Parathyroid adenoma (tissue), 2 donors: Measurements from ENCODE around the gene PCBP3.

Experiments
- H2AFZ ChIP-seq: fragments of 300-600 bp; sonication (generic); one replicate; pipeline ENCODE4 v1.7.0; 2017; ENCODE audit warnings: antibody characterized with exemption, mild to moderate bottlenecking
- H3K27ac ChIP-seq: fragments of 300-600 bp; sonication (generic); one replicate; pipeline ENCODE4 v1.7.0; 2017
- H3K27me3 ChIP-seq: fragments of 300-600 bp; sonication (generic); one replicate; pipeline ENCODE4 v1.7.0; 2017; ENCODE audit warnings: low read length; ENCODE audit not compliant: control insufficient read depth, insufficient read depth
- H3K36me3 ChIP-seq: fragments of 300-600 bp; sonication (generic); one replicate; pipeline ENCODE4 v1.7.0; 2017; ENCODE audit warnings: low read length; ENCODE audit not compliant: control insufficient read depth, insufficient read depth
- H3K4me1 ChIP-seq: fragments of 300-600 bp; sonication (generic); one replicate; pipeline ENCODE4 v1.7.0; 2017; ENCODE audit warnings: control low read depth
- H3K4me2 ChIP-seq: fragments of 300-600 bp; sonication (generic); one replicate; pipeline ENCODE4 v1.7.0; 2017; ENCODE audit warnings: low read length
- H3K4me3 ChIP-seq: fragments of 300-600 bp; sonication (generic); one replicate; pipeline ENCODE4 v1.7.0; 2017; ENCODE audit warnings: low read depth, low read length
- H3K79me2 ChIP-seq: fragments of 300-600 bp; sonication (generic); one replicate; pipeline ENCODE4 v1.7.0; 2017; ENCODE audit warnings: control low read depth
- H3K9ac ChIP-seq: fragments of 300-600 bp; sonication (generic); one replicate; pipeline ENCODE4 v1.7.0; 2017; ENCODE audit warnings: mild to moderate bottlenecking
- H3K9me3 ChIP-seq: fragments of 300-600 bp; sonication (generic); one replicate; pipeline ENCODE4 v1.7.0; 2017; ENCODE audit warnings: low read length; ENCODE audit not compliant: control insufficient read depth
- TF ChIP-seq, protein P1 (sequence below): fragments of 300-600 bp; sonication (generic); IDR thresholded peaks from one replicate; pipeline ENCODE4 v1.7.0; 2017; ENCODE audit warnings: antibody characterized with exemption, mild to moderate bottlenecking
- donor health status: primary hyperparathyroidism.

The PCBP3 gene

DNA sequence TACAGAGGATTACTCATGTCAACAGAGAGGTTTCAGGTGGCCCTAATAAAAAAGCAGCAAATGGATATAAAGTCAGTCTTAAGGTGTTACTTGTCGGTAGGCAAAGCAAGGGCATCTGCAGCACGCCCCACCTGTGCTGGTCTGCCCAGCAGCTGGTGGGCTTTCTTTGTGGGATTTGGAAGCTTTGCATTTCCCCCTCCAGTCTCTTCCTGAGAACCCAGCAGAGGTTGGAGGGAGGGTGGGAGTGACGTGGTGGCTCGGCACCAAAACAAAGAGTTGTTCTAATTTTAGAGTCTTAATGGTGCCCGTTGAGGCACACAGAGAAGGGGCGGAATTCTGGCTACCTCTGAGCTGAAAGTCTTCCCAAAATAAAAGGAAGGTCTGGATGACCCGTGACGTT, 4.8 kb upstream of the PCBP3 start:
- Histone ChIP-seq H3K27me3 (no peaks in the 10 kb centered on the region), H3K9ac (no peak overlapping the region), H3K27ac (no peak overlapping the region), H3K4me1 (peaks cover 2% of the 10 kb centered on the region), H3K9me3 (no peaks in the 10 kb centered on the region), H3K79me2 (no peaks in the 10 kb centered on the region), H2AFZ (no peak overlapping the region), H3K4me3 (no peak overlapping the region), H3K4me2 (no peak overlapping the region), H3K36me3 (no peaks in the 10 kb centered on the region)
- TF ChIP-seq, protein P1, sequence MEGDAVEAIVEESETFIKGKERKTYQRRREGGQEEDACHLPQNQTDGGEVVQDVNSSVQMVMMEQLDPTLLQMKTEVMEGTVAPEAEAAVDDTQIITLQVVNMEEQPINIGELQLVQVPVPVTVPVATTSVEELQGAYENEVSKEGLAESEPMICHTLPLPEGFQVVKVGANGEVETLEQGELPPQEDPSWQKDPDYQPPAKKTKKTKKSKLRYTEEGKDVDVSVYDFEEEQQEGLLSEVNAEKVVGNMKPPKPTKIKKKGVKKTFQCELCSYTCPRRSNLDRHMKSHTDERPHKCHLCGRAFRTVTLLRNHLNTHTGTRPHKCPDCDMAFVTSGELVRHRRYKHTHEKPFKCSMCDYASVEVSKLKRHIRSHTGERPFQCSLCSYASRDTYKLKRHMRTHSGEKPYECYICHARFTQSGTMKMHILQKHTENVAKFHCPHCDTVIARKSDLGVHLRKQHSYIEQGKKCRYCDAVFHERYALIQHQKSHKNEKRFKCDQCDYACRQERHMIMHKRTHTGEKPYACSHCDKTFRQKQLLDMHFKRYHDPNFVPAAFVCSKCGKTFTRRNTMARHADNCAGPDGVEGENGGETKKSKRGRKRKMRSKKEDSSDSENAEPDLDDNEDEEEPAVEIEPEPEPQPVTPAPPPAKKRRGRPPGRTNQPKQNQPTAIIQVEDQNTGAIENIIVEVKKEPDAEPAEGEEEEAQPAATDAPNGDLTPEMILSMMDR, result no peak

DNA sequence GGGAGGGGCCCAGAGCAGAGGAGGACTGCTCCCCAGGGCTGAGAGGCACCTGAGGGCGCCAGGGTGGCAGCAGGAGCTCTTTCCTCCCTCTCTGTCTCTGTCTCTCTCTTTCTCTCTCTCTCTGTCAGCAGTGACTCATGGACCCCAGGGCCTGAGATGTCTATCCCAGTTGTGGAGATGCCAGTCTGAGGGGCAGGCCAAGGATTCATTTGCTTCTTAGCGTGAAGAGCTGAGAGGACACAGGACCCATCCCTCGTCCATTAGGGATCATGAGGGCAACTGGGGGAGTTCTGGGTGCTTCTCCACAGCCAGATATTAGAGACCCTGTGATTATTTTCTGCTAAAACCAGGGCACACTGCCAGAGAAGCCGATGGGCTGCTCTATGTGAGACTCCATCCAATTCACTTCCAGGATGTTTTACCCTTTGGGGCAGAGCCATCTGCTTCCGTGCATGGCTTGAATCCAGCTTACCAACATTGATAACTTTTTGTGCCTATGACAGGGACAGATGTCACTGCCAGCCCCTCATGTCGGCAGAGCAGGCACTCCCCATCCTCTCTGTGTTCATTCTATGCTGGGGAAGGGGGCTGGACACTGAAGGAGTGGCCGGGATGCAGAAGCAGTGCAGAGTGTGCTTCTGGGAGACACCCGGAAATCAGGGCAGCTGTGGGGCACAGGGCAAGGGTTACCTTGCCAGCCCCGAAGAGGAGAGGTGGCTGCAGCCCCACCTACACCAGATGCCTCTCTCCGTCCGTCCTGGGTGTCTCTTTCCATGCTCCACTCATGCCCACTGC, 4.1 kb upstream of the PCBP3 start:
- H3K79me2 ChIP-seq, result no peaks in the 10 kb centered on the region
- TF ChIP-seq, protein P1, result no peak
- H3K36me3 ChIP-seq, result no peaks in the 10 kb centered on the region
- H3K4me3 ChIP-seq, result no peak overlapping the region
- peaks cover 2% of the 10 kb centered on the region for H3K4me1 ChIP-seq
- H2AFZ ChIP-seq, result no peak overlapping the region
- H3K9me3 ChIP-seq, result no peaks in the 10 kb centered on the region
- H3K27ac ChIP-seq, result no peak overlapping the region
- H3K27me3 ChIP-seq, result no peaks in the 10 kb centered on the region
- no peak overlapping the region for H3K9ac ChIP-seq
- no peak overlapping the region for H3K4me2 ChIP-seq

DNA sequence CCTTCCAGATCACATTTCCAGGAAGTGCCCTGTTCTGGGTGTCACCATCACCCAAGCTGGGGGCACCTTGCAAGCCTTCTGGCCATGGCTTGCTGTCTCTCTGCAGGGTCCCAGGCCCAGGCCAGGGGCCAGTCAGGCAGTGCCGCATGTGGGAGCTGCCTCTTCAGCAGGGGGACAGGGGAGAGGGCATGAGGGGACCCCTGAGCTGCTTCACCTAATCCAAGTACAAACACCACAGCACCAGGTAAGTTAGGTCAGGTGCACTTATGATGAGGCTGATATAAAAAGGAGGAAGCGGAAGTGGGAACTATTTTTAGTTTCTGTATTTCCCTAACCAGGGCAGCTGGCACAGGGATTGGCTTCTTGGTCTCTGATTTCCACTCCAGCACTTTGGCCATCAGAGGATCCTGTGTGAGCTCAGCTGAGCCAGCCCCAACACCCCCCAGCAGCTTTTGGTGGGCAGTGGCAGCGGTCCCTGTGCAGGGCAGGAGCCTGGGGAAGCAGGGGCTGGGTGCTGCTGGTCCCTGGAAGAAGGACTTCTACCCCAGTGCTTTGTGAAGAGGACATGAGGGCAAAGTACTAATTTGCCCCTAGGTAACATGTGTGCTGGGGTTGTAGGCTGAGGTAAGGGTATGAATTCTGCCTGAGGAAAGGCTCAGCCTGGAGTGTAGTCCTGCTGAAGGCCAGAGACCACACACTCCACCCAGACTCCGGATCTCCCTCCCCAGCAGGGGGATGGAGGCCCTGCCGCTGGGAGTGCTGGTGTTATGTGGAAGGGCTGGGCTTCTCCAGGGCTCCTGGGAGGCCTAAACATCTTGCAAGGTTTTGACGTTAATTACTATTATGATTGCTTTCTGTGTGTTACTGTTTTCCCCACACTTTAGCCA, 3.3 kb upstream of the PCBP3 start:
- Histone ChIP-seq H3K4me3 (no peak overlapping the region), H3K27me3 (no peaks in the 10 kb centered on the region), H3K79me2 (no peaks in the 10 kb centered on the region), H3K4me1 (peaks cover 2% of the 10 kb centered on the region), H3K9ac (no peak overlapping the region), H3K36me3 (no peaks in the 10 kb centered on the region), H3K27ac (peak overlapping the region; percentile 75), H3K4me2 (no peak overlapping the region), H2AFZ (peak overlapping the region; percentile 78), H3K9me3 (no peaks in the 10 kb centered on the region)
- TF ChIP-seq, protein P1, result no peak

DNA sequence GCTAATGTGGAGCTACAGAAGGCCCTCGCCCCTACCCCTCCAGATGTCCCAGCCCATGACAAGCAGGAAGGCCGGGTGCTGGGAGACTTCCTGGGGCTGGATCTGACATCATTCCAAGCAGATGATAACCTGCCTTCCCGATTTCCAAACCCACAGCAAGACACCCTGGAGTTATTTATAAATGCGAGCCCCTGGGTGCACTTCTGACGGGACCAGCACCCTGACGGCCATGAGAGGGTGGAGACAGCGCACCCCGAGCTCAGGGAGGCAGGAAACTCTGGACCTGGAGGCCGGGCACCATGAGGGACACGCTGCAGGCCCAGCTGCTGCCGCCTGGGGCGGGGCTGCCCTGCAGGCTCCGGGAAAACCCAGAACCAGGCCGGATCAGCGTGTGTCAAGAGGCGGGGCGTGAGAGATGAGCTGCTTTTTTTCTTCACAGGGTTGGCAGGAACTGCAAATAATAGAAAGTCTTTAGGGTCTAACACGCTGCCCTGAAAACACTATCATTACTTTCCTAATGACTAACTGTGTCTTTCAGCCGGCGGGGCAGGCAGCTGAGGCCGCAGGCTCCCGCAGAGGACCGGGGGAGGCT, 2.5 kb upstream of the PCBP3 start:
- TF ChIP-seq, protein P1, result peak; percentile 34
- no peaks in the 10 kb centered on the region for H3K27me3 ChIP-seq
- H3K4me1 ChIP-seq, result peaks cover 2% of the 10 kb centered on the region
- no peak overlapping the region for H3K4me3 ChIP-seq
- H3K79me2 ChIP-seq, result no peaks in the 10 kb centered on the region
- H3K36me3 ChIP-seq, result no peaks in the 10 kb centered on the region
- H3K27ac ChIP-seq, result peak overlapping the region; percentile 75
- no peak overlapping the region for H3K4me2 ChIP-seq
- H3K9ac ChIP-seq, result no peak overlapping the region
- H3K9me3 ChIP-seq, result no peaks in the 10 kb centered on the region
- H2AFZ ChIP-seq, result peak overlapping the region; percentile 78
